Activated T-helper 1 cell treated with Interleukin-2 at 50 U/mL for 16 hours (primary cell): ENCODE results near the gene LACTBL1.

Experiments used
- DNase-seq: peaks from one replicate; pipeline ENCODE4 v3.0.0-alpha.2; 2020; ENCODE audit warnings: low read depth

LACTBL1 gene

GRCh38 chr1:22944346-22945055, 28.2 kb downstream of the LACTBL1 start:
- DNase-seq, result no peak

DNA sequence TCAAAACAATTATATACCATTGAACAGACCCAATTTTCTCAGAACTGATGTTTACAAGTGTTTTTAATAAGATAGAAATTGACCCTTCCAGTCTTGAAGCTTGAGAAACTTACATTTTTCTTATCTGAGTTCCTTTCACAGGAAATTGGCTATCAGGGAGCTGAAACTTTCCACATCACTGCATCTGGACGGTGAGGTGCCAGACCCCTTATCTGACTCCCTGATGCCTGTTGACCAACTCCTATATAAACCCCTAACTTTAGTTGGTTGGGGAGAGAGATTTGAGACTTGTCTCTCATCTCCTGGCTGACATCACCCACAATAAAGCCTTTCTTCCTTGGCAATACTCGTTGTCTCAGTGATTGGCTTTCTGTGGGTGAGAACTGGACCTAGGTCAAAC, 31.4 kb downstream of the LACTBL1 start:
- no peak for DNase-seq

DNA sequence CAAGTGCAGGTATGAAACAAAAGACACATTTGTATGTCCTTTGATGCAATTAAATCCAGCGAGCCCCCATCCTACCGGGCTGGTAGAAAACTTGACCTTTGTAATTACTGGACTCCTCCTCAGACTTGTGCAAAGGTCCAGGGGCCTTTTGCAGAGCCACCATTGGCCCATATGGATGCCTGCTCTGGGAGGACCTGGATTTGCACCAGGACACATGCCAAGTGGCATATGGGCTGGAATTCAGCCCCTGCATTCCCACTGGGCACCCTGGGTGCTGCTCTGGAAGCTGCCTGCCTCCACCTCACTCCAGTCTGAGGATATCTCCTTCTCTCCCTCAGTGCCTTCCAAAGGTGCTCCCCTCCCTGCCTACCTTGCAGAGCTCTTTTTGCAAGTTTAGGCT, 36.0 kb downstream of the LACTBL1 start:
- no peak for DNase-seq

- no peak for DNase-seq
These were observed 37.2 kb downstream of the LACTBL1 start for GRCh38 chr1:22935433-22935832.

- DNase-seq, result no peak
These were observed 39.7 kb downstream of the LACTBL1 start for GRCh38 chr1:22932803-22933470.

GRCh38 chr1:22930240-22930912, 42.3 kb downstream of the LACTBL1 start:
- no peak for DNase-seq

DNA sequence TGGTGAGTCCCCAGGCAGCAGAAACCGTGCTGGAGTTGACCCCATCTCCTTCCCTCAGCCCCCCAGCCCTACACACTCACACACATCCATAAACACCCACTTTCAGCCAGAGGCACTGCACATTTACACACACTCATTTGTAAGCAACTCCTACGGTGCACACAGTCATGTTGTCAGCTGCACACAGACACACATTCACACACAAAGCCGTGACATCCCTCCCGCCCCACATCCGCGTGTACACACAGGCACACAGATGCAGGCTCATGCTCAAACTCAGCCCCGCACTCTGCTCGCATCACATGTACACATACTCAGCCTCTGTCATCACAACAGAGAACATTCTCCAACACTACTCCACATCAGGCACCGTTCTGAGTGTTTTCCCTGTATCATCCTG, 47.6 kb downstream of the LACTBL1 start:
- DNase-seq, result no peak

DNA sequence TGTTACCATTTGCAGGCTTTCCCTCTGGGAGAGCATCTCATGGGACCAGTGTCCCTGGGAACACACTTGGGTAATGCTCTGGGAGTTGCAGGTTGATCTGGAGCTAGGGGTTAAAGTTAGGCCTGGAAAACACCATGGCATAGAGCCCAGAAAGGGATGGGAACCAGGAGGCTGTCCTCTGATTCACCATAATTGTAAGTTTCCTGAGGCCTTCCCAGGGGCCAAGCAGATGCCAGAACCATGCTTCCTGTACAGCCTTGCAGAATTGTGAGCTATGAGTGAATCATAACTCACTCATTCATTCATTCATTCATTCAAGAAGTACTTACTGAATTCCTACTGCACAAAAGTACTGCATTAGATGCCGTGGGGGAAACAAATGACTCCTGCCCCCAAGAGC, 50.0 kb downstream of the LACTBL1 start:
- no peak for DNase-seq

GRCh38 chr1:22921452-22922126, 51.1 kb downstream of the LACTBL1 start:
- DNase-seq, result no peak

DNA sequence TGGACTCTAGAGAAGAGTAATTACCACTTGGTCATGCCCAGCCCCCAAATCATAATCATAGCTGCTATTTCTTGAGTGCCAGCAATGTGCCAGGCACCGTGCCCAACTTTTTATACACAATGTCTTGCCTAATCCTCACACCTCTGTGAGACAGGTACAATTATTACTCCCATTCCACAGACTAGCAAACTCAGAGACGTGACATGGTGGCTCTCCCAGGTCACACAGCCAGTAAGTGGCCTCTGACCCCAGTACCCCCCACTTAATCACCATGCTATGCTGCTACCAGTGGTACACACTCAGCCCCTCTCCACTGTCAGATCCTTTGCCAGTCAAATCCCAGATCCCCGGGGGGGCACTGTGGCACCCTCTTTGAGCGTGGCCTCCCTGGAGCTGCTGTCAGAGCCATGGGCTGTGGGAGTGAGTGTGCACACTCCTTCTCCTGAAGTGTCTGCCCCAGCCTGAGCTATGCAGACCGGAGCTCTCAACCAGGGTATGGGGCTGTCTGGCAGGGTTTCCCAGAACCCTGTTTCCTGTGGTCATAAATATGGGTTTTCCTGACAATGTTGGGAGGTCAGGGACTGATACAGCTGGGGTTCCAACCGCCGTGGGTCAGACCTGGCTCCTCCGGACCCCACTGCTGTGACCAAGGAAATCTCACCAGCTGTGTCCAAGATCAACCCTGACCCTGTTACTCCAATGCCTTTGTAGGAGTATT, 51.8 kb downstream of the LACTBL1 start:
- DNase-seq, result no peak

DNA sequence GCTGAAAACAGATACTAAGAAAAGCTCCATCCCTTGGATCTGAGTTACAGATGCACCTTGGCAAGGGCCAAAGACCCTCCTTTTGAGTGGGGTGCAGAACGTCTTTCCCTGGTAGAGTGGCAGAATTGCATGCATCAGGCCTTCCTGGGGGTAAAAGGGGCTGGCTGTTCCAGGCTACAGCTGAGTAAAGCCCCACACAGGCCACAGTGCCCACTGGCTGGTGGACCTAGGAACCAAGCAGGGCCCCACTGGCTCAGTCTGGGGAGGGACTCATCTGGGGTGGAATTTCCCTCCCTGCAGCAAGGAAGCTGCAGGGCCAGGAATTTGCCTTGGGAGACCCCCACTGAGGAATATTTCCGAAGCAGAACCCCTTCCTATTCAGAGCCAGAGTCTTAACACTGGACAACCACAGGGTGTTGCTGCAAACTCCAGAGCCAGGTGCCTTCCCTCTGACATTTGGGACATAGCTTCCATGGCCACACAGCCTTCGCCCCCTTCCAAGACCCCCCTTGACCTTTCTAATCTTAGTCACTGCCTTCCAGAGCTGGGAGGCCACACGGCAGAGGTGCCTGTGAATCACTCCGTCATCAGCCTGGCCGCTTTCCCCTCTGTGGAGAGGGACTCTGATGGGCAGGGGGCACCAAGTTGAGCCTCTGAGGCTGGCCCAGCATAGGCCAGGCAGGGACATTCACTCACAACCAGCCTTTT, 52.5 kb downstream of the LACTBL1 start:
- no peak for DNase-seq

DNA sequence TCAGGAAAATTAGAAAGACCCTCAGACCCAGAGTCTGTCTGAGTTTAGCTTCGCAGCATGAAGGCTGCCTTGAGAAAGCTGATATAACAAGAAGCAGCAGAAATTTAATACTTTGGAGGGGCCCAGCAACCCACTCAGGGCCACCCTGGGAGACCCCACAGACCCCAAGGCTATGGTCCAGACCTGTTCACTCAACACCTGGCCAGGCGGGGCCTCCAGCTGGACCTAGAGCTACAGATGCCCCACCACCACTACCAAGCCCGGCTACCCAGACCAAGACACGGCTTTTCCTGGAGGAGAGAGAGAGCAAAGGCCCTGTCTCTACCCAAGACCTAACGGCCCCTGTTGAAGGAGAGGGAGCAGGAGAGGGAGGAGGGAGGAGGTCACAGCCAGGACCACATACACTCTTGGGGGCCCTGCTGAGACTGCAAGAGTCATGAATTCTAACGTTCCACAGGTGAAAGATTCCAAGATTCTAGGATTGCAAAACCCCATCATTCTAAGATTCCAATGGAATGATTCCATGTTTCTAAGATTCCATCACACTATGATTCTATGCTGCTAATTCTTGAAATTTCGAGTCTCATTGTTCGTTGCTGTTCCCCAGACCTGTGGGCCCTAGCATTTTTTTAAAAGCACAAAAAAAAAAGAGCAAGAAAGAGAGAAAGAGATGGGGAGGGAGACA, 53.2 kb downstream of the LACTBL1 start:
- no peak for DNase-seq

- DNase-seq, result no peak
These were observed 54.0 kb downstream of the LACTBL1 start for GRCh38 chr1:22918644-22919043.

GRCh38 chr1:22917989-22918388, 54.7 kb downstream of the LACTBL1 start:
- no peak for DNase-seq

- DNase-seq, result no peak
These were observed 56.2 kb downstream of the LACTBL1 start for GRCh38 chr1:22916471-22916820.

DNA sequence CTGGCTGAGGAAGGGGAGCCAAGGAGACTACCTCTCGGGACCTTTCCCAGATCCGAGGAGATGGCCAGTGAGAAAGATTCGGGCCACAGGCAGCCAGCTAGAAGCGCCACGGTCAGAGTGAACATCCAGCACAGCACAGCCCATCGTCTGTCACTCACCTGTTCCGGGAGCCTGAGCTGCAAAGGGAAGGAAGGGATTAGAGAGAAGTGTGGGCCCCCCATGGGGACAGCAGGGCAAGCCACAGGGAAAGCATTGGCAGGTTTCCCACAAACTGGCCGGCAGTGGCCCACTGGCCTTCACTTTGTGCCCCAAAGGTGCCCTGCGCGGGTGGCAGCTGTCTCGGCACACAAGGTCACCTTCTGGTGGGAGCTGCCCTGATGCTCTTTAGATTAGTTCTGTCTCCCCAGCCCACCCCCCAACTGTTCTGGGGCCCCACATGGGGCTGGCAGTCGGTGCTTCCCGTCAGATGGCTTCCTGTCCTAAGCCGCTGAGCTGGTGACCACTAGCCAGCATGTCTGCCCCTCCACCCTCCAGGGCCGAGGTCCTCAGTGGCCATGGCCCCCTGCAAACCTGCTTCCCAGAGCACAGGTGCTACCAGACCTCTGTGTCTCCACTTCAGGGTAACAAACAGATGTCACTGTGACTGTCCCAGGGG, 56.7 kb downstream of the LACTBL1 start:
- no peak for DNase-seq

DNA sequence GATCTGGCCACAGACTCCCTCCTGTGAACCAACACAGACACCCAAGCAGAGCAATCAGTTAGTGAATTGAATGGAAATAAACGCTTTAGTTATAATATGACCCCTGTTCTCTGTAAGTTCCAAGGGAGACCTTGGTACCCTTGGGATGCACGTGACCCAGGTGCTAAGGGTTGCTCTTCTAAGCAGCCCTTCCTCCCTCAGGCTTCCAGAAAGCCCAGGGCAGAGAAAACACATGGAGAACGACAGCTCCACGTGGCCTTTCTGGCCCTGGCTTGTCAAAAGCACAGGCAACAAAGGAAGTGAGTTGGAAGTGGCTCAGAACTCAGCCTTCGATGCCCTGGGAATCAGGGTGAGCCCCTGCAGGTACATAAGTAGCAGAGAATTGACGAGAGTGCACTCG, 57.4 kb downstream of the LACTBL1 start:
- DNase-seq, result no peak

GRCh38 chr1:22914633-22915217, 57.9 kb downstream of the LACTBL1 start:
- no peak for DNase-seq

DNA sequence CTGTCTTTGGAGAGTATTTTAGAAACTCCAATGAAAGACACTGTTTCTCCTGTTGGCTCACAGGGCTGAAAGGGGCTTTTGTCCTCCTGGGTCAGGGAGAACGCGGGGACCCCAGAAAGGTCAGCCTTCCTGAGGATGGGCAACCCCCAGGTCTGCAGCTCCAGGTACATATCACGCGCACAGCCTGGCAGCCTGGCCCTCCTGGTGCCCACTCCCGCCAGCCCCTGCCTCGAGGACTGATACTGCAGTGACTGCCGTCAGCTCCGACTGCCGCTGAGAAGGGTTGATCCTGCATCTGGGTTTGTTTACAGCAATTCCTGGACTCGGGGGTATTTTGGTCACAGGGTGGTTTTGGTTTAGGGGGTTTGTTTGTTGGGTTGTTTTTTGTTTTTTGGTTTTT, 58.5 kb downstream of the LACTBL1 start:
- DNase-seq, result no peak
